CD4-positive, alpha-beta T cell treated with Interleukin-15 for 1 hour (primary cell): ENCODE data around the gene QSER1.
A peak's percentile ranks its signal among the peaks of the same experiment; 100 is the strongest.
"Not testable (repeated sequence)": the region's sequence is repeated elsewhere in the genome, so short reads cannot be mapped to it uniquely, and the experiment has no call there.

Experiments
- DNase-seq: peaks from one replicate; pipeline ENCODE4 v3.0.0-alpha.2; 2020

QSER1 gene

DNA sequence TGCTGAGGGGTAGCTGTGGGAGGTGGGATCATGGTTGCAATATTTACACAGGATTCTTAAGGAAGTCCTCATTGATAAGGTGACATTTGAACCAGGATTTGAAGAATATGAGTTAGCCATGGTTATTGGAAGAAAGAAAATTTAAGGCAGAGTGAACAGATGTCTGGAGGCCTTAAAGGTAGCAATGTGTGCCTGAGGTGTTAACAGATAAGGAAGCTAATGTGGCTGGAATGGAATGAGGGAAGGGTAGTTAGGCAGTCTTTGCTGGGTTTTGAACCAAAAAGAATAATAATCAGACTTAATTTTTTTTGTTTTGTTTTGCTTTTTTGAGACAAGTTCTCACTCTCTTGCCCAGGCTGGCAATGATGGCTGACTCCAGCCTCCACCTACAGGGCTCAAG, 113.4 kb downstream of the QSER1 start:
- DNase-seq, result no peak

DNA sequence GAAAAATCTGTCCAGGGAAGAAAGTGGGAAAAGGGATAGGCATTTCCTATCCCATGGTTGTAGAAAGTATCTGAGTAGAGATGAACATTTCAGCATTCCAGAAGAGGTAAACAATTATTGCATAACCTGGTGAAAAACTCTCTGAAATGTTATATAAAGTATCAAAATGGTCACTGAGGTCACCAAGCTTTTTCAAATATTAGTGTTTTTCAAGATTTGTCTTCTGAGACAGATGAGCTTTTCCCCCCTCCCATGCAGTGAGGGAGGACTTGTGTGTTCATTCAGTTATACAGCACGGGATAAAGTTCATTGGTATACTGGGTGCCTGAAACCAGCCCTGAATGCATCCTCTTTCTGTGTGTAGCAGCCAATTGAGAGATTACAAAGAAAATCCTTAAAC, 121.1 kb downstream of the QSER1 start:
- no peak for DNase-seq

DNA sequence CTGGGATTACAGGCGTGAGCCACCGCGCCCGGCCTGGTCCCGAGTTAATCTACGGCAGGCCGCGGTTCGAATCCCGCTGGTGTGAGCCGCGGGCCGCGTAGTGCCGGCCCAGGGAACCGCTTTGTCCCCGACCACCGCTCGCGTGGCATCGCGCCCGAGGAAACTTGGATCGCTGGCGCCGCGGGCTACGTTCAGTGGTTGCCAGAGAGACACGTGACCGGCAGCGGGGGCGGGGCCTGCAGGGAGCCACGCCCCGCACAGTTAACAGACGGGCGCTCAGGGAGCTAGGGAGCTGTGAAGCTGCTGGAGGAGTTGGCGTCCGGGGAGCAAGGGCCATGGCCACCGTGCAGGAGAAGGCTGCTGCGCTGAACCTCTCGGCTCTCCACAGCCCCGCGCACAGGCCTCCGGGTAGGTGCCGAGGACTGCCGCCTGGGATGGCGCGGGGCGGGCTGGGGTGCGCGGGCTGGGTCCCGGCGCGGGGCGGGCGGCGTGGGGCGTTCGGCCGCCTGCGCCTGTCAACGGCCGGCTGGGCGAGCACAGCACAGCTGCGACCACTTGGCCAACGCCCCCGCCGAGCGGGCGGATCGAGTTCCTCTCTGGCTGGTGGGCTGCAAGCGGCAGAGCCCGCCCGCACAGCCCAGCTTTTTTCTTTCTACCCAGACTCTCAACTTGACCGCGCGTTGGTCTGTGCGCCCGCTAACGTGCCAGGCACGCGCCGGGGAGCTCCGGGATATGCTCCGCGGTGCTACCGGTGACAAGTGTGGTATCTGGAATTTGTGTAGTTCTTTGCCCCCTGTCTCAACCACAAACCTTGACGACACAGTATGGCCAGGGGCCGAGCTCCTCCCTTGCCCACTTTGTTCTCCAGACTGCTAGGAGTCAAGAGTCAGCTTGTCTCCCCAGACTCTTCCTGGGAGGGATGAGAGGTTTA, 123.3 kb downstream of the QSER1 start, which contains the start of gene DEPDC7:
TSS of gene DEPDC7 (plus strand) at position 258 of the 931 bp plus-strand sequence. CDS start at position 336, 78 bp downstream.
- DNase-seq, result peak; percentile 84

DNA sequence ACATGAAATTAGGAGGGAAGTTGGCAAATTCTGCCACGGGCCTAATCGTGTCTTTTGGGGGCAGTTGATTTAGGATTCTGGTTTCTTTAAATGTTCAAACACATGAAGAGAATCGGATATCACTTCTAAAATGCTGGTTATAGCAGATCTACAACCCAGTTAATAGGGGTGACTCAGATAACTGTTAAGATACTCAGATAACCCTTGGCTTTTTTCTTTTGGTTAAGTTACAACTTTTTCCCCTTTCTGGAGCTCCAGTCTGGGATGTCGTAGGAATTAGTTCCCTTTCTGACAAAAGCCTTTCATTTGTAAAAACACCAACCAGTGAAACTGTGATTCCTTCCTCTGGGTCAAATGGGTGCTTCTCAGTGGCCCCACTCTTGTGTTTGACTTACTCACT, 124.0 kb downstream of the QSER1 start:
- DNase-seq, result no peak

DNA sequence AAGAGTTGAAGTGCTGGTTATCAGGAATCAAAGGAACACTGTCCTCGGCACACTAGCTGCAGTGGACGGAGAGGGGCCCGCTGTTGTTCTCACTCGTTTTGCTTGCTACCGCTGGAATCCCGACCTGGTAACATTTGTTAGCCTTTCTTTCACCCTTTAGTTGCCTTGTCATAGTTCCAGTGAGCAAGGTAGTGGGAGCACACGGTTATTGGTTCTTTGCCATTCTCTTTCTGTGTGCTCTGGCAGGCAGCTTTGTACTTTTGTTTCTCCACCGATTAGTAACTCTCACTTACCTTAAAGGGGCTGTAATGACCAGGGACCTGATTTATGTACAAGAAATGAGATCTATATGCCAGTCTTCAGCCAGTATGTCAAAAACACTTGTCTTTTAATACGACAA, 124.9 kb downstream of the QSER1 start:
- DNase-seq, result no peak

DNA sequence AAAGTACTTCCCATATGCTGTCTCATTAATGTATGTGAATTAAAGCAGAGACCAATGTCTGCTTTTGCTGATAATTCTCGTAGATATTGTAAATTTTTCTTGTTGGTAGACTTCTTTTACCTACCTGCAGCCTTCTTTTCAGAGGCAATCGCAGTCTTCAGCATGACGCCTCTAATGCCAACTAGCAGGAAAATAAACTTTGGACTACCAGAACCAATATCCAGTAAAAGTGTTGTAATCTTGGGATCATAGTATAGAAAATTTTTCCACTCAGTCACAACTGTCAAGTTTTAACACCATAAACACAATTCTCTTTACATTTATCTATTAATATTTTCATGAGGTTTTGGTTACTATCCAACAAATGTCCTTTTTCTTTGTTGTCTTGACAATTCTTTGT, 125.4 kb downstream of the QSER1 start:
- no peak for DNase-seq

DNA sequence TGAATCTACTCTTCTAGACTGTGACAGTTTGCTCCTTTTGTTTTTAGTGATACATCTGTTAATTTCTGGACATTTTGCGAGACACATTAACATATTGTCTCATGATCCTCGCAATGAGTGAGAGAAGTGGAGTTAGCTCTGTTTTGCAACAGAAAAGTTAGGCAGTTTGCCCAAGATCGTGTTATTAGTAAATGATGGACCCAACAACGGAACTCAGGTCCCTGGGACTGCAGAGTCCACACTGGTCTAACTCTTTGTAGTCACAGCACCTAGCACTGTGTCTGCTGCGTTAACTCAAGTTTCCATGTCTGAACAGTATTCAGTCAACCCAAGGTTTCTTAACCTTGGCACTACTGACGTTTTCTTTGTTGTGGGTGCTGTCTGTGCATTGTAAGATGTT, 126.2 kb downstream of the QSER1 start:
- no peak for DNase-seq

DNA sequence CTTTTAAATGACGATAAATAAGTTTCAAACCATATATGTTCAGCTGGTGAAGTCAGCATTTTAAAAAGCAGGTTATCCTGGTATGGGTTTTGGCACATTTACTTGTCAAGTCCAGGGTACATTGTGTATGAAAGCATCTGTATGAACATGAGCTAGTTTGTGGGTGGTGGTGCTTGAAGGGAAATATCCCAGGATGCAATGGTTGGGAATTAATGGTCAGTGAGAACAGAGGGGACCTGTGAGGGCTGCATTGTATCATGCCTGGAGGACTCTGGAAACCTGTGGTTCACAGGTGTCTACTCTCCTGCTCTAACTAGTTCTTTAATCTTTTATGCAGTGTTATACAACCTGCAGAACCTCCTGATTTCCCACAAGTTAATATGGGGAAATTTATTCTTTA, 128.9 kb downstream of the QSER1 start:
- no peak for DNase-seq

DNA sequence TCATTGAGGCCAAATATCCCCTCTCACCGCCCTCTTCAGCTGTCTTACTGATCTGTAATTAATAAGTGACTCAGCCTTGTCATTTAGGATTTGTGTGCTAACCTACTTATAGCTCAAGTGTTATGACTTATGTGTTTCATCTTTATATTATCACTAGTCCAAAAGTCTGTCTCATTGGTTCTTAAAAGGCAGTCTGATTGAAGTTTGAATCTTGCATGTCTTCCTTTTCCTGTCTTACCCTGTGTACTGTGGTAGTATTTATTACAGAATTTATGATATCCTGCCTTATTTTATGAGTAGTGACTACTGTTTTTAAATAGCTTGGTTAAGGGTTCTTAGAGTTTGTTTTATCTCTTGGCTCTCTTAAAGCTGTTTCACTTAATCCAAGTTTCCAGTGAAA, 129.3 kb downstream of the QSER1 start:
- no peak for DNase-seq

DNA sequence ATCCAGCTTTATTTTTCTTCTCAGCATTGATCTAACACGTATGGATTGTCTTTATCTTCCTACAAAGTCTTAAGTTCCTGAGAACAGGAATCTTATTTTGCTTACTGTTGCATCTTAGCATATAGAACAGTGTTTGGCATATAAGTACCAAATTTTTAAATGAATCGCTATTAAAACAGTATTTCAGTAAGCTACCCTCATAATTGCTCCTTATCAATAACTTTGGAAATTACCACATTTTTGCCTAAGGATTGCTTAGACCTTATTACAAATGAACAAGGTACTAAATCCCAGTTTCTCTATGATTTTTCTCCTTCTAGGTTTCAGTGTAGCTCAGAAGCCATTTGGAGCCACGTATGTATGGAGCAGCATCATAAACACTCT, 132.7 kb downstream of the QSER1 start:
- DNase-seq, result no peak

DNA sequence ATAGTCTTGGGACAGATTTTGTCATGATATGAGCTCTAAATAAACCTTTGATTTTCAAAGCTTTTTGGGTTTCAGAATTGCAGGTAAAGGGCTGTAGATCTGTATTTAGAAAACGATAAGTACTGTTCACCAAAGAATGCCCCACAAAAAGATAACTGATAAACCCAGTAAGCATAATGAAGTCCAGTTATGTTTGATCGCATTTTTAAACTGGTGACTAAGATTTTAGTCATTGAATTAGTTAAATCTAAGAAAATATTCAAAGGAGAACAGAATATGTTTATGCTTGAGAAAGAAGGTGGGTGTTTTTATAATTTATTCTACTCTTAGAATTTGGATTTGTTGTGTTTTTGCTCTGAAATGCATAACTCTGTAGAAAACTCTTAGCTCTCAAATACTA, 134.6 kb downstream of the QSER1 start:
- DNase-seq, result no peak

DNA sequence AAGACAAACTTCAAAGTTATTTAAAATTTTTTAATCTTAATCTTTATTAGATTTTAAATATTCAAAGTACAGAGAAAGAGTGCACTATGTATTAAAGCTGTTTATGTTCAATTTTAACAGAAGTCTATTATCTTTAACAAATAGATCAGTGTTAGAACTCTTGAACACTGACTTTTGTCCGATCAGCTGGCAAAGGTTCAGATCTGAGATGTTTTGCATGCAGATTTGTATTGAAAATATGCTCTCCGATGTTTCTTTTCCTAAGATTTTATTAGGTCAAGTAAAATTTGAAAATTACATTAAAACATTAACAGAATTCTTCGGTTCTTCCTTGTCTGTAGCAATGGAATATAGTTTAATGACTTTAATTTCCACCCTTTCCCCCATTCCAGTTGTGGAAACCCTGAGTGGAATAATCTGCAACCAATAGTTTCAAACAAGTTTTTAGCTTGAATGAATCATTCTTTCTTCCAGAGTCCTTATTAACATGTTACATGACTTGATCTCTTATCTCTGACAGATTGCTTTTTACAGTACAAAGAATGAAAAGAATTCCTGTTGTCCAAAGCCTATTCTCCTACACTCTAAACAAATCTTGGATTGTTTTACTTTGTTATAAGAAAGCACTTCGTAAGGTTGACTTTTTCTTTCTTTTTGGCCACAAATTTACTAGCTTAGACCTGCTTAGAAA, 135.4 kb downstream of the QSER1 start:
- DNase-seq, result no peak

DNA sequence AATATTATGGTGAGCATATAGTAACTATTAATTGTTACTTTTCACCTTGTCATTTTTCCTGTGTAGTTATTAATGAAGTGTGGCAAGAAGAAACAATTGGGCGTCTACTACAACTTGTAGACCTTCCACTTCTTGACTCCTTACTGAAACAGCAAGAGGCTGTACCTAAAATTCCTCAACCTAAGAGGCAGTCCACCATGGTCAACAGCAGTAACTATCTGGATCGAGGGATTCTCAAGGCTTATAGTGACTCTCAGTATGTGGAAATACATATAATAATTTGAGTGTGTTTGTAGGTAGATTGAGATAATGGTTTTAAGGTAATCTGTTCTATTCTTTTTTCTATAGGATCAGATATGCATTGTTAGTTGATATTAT, 135.9 kb downstream of the QSER1 start:
- DNase-seq, result no peak

DNA sequence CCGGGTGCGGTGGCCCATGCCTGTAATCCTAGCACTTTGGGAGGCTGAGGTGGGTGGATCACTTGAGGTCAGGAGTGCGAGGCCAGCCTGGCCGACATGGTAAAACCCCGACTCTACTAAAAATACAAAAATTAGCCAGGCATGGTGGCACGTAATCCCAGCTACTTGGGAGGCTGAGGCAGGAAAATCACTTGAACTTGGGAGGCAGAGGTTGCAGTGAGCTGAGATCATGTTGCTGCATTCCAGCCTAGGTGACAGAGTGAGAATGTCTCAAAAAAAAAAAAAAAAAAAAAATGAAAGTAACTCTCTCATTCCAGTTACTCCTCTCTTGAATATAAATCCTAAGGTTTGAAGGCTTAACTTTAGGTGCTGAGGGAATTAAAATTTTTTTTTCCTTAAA, 136.6 kb downstream of the QSER1 start:
- not testable (repeated sequence) for DNase-seq
